IMR-90 (cell line): Measurements from ENCODE around the gene PREB. TPM values are rescaled to one million over a fixed set of nuclear protein-coding genes. Genes with fewer than 3 reads are reported as not detected.

Experiments
- ATAC-seq: fragments of 200-7000 bp; cut with Tn5 transposase; 2 replicates; pipeline ENCODE4 v1.9.1; 2020; ENCODE audit warnings: low read depth, mild to moderate bottlenecking, moderate library complexity
- BruUV-seq: library from RNA; stranded (reverse); fragments of 400-500 nt; replicated peaks from 2 replicates; lab custom pipeline; 2021; lab: Mats Ljungman, UMichigan
- CTCF ChIA-PET: fragments of 300-600 bp; formaldehyde crosslinking; extraction: SDS; loops from one replicate; lab custom pipeline; 2021; ENCODE audit warnings: antibody characterized with exemption; lab: Yijun Ruan, JAX
- POLR2A ChIA-PET: fragments of 300-600 bp; sonication (Branson Sonifier 250); formaldehyde crosslinking; loops from one replicate; lab custom pipeline; 2022; ENCODE audit warnings: antibody characterized with exemption; ENCODE audit not compliant: unreplicated experiment; lab: Charles Lee
- DNase-seq: peaks from one replicate; pipeline ENCODE4 v3.0.0; 2013
- H2AFZ ChIP-seq: replicated peaks from 2 replicates; pipeline ENCODE3; 2013; ENCODE audit warnings: low read length, mild to moderate bottlenecking; ENCODE audit not compliant: poor library complexity
- H2AK5ac ChIP-seq: 2 replicates; pipeline ENCODE4 v1.6.1; 2013; ENCODE audit warnings: low read depth, low read length, inconsistent platforms
- H2AK9ac ChIP-seq: replicated peaks from 2 replicates; pipeline ENCODE3; 2013; ENCODE audit warnings: mild to moderate bottlenecking, low read depth, low read length, moderate library complexity; ENCODE audit not compliant: poor library complexity
- H2BK120ac ChIP-seq: 2 replicates; pipeline ENCODE4 v1.6.1; 2013; ENCODE audit warnings: low read depth, low read length, inconsistent platforms
- H2BK15ac ChIP-seq: 3 replicates; pipeline ENCODE4 v1.6.1; 2013; ENCODE audit warnings: low read depth, low read length, inconsistent platforms
- H2BK20ac ChIP-seq: 2 replicates; pipeline ENCODE4 v1.6.1; 2013; ENCODE audit warnings: low read depth, mild to moderate bottlenecking, inconsistent platforms, low read length, moderate library complexity
- H2BK5ac ChIP-seq: 2 replicates; pipeline ENCODE4 v1.6.1; 2013; ENCODE audit warnings: mild to moderate bottlenecking, low read depth, low read length, inconsistent platforms; ENCODE audit not compliant: poor library complexity, severe bottlenecking
- H3K14ac ChIP-seq: replicated peaks from 2 replicates; pipeline ENCODE4 v1.6.1; 2013; ENCODE audit warnings: low read depth, low read length, inconsistent platforms
- H3K18ac ChIP-seq: 2 replicates; pipeline ENCODE4 v1.6.1; 2013; ENCODE audit warnings: low read depth, low read length, control low read depth
- H3K23ac ChIP-seq: 2 replicates; pipeline ENCODE4 v1.6.1; 2013; ENCODE audit warnings: low read depth, low read length, inconsistent platforms
- H3K27ac ChIP-seq: 2 replicates; pipeline ENCODE4 v1.5.1; 2013; ENCODE audit warnings: mild to moderate bottlenecking, control low read depth, low read length; ENCODE audit not compliant: insufficient read depth
- H3K27me3 ChIP-seq: 2 replicates; pipeline ENCODE4 v1.6.1; 2013; ENCODE audit warnings: low read length; ENCODE audit not compliant: control insufficient read depth, insufficient read depth
- H3K36me3 ChIP-seq: 2 replicates; pipeline ENCODE4 v1.6.1; 2013; ENCODE audit warnings: low read length, mixed read lengths; ENCODE audit not compliant: control insufficient read depth, insufficient read depth
- H3K4ac ChIP-seq: 2 replicates; pipeline ENCODE4 v1.6.1; 2013; ENCODE audit warnings: low read depth, low read length, inconsistent platforms
- H3K4me1 ChIP-seq: 2 replicates; pipeline ENCODE4 v1.6.1; 2013; ENCODE audit warnings: low read length, mixed read lengths; ENCODE audit not compliant: control insufficient read depth, insufficient read depth
- H3K4me2 ChIP-seq: 2 replicates; pipeline ENCODE4 v1.6.1; 2013; ENCODE audit warnings: low read depth, mild to moderate bottlenecking, control low read depth, low read length, moderate library complexity
- H3K4me3 ChIP-seq: 2 replicates; pipeline ENCODE4 v1.5.1; 2013; ENCODE audit warnings: low read depth, mild to moderate bottlenecking, control low read depth, low read length, moderate library complexity; ENCODE audit not compliant: insufficient read depth
- H3K56ac ChIP-seq: 2 replicates; pipeline ENCODE4 v1.6.1; 2013; ENCODE audit warnings: low read length, inconsistent platforms; ENCODE audit not compliant: insufficient read depth; ENCODE audit errors: extremely low read depth
- H3K79me1 ChIP-seq, 2 experiments: 2 replicates each; pipeline ENCODE4 v1.6.1; 2013; ENCODE audit warnings: low read length in 2 of 2, inconsistent platforms in 1 of 2, low read depth in 1 of 2
- H3K9ac ChIP-seq: 2 replicates; pipeline ENCODE4 v1.6.1; 2013; ENCODE audit warnings: low read depth, low read length, control low read depth
- H3K9me1 ChIP-seq: 2 replicates; pipeline ENCODE4 v1.6.1; 2013; ENCODE audit warnings: low read length, inconsistent platforms; ENCODE audit not compliant: insufficient read depth
- H3K9me3 ChIP-seq: 2 replicates; pipeline ENCODE4 v1.6.1; 2013; ENCODE audit warnings: low read length; ENCODE audit not compliant: control insufficient read depth, insufficient read depth
- H4K20me1 ChIP-seq: 2 replicates; pipeline ENCODE4 v1.6.1; 2013; ENCODE audit warnings: low read length, inconsistent platforms; ENCODE audit not compliant: insufficient read depth
- H4K5ac ChIP-seq: 2 replicates; pipeline ENCODE4 v1.6.1; 2013; ENCODE audit warnings: mild to moderate bottlenecking, low read depth, low read length, control low read depth
- H4K8ac ChIP-seq, 2 experiments: 2 replicates each; pipeline ENCODE4 v1.6.1; 2013; ENCODE audit warnings: low read depth in 2 of 2, low read length in 2 of 2, control low read depth in 1 of 2, inconsistent platforms in 1 of 2
- H4K91ac ChIP-seq: 2 replicates; pipeline ENCODE4 v1.6.1; 2013; ENCODE audit warnings: low read depth, low read length, inconsistent platforms; ENCODE audit not compliant: insufficient read depth
- BHLHE40 ChIP-seq: fragments of 150-350 bp; IDR thresholded peaks from 2 replicates; pipeline ENCODE4 v1.6.1; 2016; ENCODE audit warnings: mild to moderate bottlenecking, low read depth, low read length
- CEBPB ChIP-seq: IDR thresholded peaks from 2 replicates; pipeline ENCODE4 v1.6.1; 2012; ENCODE audit warnings: low read depth, low read length, improper control_type of control experiment
- CHD1 ChIP-seq: IDR thresholded peaks from 2 replicates; pipeline ENCODE4 v1.6.1; 2012; ENCODE audit warnings: low read depth, low read length, improper control_type of control experiment
- CTCF ChIP-seq: conservative IDR thresholded peaks from 2 replicates; pipeline ENCODE4 v1.5.1; 2012; ENCODE audit warnings: mild to moderate bottlenecking, low read depth, low read length, improper control_type of control experiment
- FOS ChIP-seq: fragments of 150-350 bp; IDR thresholded peaks from 2 replicates; pipeline ENCODE4 v1.6.1; 2016; ENCODE audit warnings: low read depth, low read length
- MAFK ChIP-seq: IDR thresholded peaks from 2 replicates; pipeline ENCODE4 v1.6.1; 2012; ENCODE audit warnings: low read depth, low read length, improper control_type of control experiment
- MAZ ChIP-seq: IDR thresholded peaks from 2 replicates; pipeline ENCODE4 v1.6.1; 2012; ENCODE audit warnings: low read depth, mild to moderate bottlenecking, low read length, improper control_type of control experiment, moderate library complexity, borderline replicate concordance
- MXI1 ChIP-seq: IDR thresholded peaks from 2 replicates; pipeline ENCODE4 v1.6.1; 2012; ENCODE audit warnings: low read depth, mild to moderate bottlenecking, low read length, moderate library complexity, borderline replicate concordance
- NFE2L2 ChIP-seq: fragments of 150-350 bp; IDR thresholded peaks from 2 replicates; pipeline ENCODE4 v1.6.1; 2016; ENCODE audit warnings: low read depth, mild to moderate bottlenecking, low read length
- POLR2A ChIP-seq: IDR thresholded peaks from 2 replicates; pipeline ENCODE4 v1.6.1; 2012; ENCODE audit warnings: mild to moderate bottlenecking, low read depth, low read length
- RAD21 ChIP-seq: IDR thresholded peaks from 2 replicates; pipeline ENCODE4 v1.6.1; 2012; ENCODE audit warnings: low read length, improper control_type of control experiment
- RCOR1 ChIP-seq: IDR thresholded peaks from 2 replicates; pipeline ENCODE4 v1.6.1; 2012; ENCODE audit warnings: mild to moderate bottlenecking, low read length, improper control_type of control experiment; ENCODE audit not compliant: insufficient replicate concordance
- RFX5 ChIP-seq: IDR thresholded peaks from 2 replicates; pipeline ENCODE4 v1.8.0; 2012; ENCODE audit warnings: low read depth, mild to moderate bottlenecking, low read length, moderate library complexity
- SMC3 ChIP-seq: fragments of 150-350 bp; IDR thresholded peaks from 2 replicates; pipeline ENCODE4 v1.6.1; 2016; ENCODE audit warnings: low read depth, mild to moderate bottlenecking, antibody characterized with exemption, low read length, moderate library complexity
- WGBS, 2 experiments: methylation state at CpG; one replicate each; pipeline versions ENCODE4 v1.1.5 to v1.1.7; 2013; ENCODE audit warnings: missing lambda C conversion rate in 2 of 2; ENCODE audit not compliant: insufficient read length in 1 of 2; ENCODE audit errors: extremely low coverage in 2 of 2; 5-methylcytosine and 5-hydroxymethylcytosine counted together
- dilution Hi-C: fragments of 300-500 bp; cut with HindIII; formaldehyde crosslinking; loops from one replicate; pipeline ENCODE4 v1.14.3; 2018; ENCODE audit warnings: low sequenced_read_pairs; ENCODE audit not compliant: unreplicated experiment
- in situ Hi-C: fragments of 300-500 bp; cut with MboI; formaldehyde crosslinking; loops from 3 replicates; pipeline ENCODE4 v1.14.3; 2019; ENCODE audit warnings: low sequenced_read_pairs, inconsistent platforms, mixed read lengths
- intact Hi-C: fragments of 100-400 bp; cut with micrococcal nuclease; formaldehyde crosslinking; loops from 2 replicates; pipeline ENCODE4 v1.10.0; 2022
- polyA plus RNA-seq, 3 experiments: library from polyadenylated mRNA; depleted of rRNA; stranded (reverse); fragments of >200 nt; gene quantifications; 2 replicates each; pipeline ENCODE4 v1.2.3, GENCODE V29; 2012; ENCODE audit warnings: low replicate concordance in 1 of 3
- total RNA-seq: library from RNA; depleted of rRNA; stranded (reverse); fragments of >200 nt; gene quantifications from 2 replicates; pipeline ENCODE4 v1.2.3, GENCODE V29; 2012
- TF ChIP-seq, protein P1 (sequence below): fragments of 150-350 bp; IDR thresholded peaks from 2 replicates; pipeline ENCODE4 v1.6.1; 2017; ENCODE audit warnings: mild to moderate bottlenecking, antibody characterized with exemption, low read length, low read depth
- TF ChIP-seq, protein P2 (sequence below): fragments of 150-350 bp; IDR thresholded peaks from 2 replicates; pipeline ENCODE4 v1.6.1; 2016; ENCODE audit warnings: low read depth, mild to moderate bottlenecking, low read length, moderate library complexity, borderline replicate concordance

PREB gene
- total and polyA plus RNA-seq, 2 of the 4 experiments (the other 2 are of a cell fraction): 38.9 to 52.2 TPM

DNA sequence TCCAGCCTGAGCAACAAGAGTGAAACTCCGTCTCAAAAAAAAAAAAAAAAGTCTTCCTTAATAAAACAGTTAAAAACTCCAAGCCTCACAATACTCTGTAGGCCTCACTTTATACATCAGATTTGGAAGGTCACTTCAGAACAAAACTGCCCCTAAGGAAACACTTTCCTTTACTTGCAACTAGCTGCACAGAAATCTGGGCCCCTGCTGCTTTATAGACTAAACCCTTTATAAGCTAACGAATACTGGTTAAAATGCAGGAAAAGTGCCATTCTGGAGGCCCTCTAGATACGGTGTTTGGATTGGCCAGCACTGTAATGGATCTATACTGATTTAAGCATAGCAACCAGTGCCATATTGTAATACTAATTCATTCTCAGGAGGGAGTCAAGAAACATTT, 9.3 kb downstream of the PREB start:
- Histone ChIP-seq H4K20me1 (peaks cover 1% of the 10 kb centered on the region), H2AK5ac (no peak overlapping the region), H3K4me2 (no peak overlapping the region), H2BK15ac (no peak overlapping the region), H2AFZ (no peak overlapping the region), H3K9me1 (0 out of 2 replicates have a peak, but pooled peaks cover 4% of the 10 kb centered on the region), H3K4me3 (no peak overlapping the region), H3K27me3 (peaks cover 33% of the 10 kb centered on the region), H4K5ac (no peak overlapping the region), H3K9me3 (peaks cover 6% of the 10 kb centered on the region; the same call in 1 of the 2 replicates), H3K56ac (no peak overlapping the region), H3K9ac (no peak overlapping the region), H4K91ac (no peak overlapping the region), H3K4ac (no peak overlapping the region), H3K79me1 (no peaks in the 10 kb centered on the region), H3K18ac (no peak overlapping the region), H3K4me1 (peaks cover 1% of the 10 kb centered on the region; the same call in 1 of the 2 replicates), H3K36me3 (peaks cover 7% of the 10 kb centered on the region; the same call in 1 of the 2 replicates), H3K27ac (no peak overlapping the region), H4K8ac (no peak overlapping the region), H2AK9ac (no peak overlapping the region), H2BK120ac (no peak overlapping the region), H2BK5ac (no peak overlapping the region), H2BK20ac (no peak overlapping the region), H3K14ac (no peak overlapping the region), H3K23ac (no peak overlapping the region)
- ATAC-seq (no peak), DNase-seq (no peak)
- intact Hi-C loops: no loop called here
- TF ChIP-seq POLR2A (no peak), CHD1 (no peak), FOS (no peak), RFX5 (no peak), MXI1 (no peak), MAZ (no peak), CEBPB (no peak), SMC3 (no peak), MAFK (no peak), RCOR1 (no peak), CTCF (no peak), BHLHE40 (no peak), NFE2L2 (no peak), RAD21 (no peak)
- TF ChIP-seq, protein P1, sequence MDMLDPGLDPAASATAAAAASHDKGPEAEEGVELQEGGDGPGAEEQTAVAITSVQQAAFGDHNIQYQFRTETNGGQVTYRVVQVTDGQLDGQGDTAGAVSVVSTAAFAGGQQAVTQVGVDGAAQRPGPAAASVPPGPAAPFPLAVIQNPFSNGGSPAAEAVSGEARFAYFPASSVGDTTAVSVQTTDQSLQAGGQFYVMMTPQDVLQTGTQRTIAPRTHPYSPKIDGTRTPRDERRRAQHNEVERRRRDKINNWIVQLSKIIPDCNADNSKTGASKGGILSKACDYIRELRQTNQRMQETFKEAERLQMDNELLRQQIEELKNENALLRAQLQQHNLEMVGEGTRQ: no peak
- TF ChIP-seq, protein P2, sequence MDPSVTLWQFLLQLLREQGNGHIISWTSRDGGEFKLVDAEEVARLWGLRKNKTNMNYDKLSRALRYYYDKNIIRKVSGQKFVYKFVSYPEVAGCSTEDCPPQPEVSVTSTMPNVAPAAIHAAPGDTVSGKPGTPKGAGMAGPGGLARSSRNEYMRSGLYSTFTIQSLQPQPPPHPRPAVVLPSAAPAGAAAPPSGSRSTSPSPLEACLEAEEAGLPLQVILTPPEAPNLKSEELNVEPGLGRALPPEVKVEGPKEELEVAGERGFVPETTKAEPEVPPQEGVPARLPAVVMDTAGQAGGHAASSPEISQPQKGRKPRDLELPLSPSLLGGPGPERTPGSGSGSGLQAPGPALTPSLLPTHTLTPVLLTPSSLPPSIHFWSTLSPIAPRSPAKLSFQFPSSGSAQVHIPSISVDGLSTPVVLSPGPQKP: no peak
- BruUV-seq: no TSS peak
- dilution Hi-C loops: no loop called here
- ChIA-PET CTCF (interaction anchor here (1.4 kb wide), 1 partner anchor 9 kb away, joined by 9 read pairs; no protein-coding TSS in a partner anchor), POLR2A (no interaction called here)
- WGBS, 2 experiments: 100% methylated on average over 1 of the region's 3 CpGs; no CpG with 5 or more reads in 1 of the 2 experiments
- in situ Hi-C loops: no loop called here
